Measurements from ENCODE around the gene CRHR2.

DNA sequence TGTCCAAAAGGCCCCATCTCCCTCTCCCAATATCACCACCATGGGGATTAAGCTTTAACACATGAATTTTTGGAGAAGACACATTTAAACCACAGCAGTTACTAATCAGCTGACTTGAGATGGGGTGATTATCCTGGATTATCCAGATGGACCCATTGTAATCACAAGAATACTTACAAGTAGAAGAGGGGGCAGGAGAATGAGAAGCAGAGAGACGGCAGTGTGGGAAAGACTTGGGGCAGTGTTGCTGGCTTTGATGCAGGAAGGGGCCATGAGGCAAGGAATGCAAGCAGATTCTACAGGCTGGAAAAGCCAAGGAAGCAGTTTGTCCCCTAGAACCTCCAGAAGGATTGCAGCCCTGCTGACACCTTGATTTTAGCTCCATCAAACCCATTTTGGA lies 39.0 kb upstream of the CRHR2 start:
- TF ChIP-seq, protein P1, sequence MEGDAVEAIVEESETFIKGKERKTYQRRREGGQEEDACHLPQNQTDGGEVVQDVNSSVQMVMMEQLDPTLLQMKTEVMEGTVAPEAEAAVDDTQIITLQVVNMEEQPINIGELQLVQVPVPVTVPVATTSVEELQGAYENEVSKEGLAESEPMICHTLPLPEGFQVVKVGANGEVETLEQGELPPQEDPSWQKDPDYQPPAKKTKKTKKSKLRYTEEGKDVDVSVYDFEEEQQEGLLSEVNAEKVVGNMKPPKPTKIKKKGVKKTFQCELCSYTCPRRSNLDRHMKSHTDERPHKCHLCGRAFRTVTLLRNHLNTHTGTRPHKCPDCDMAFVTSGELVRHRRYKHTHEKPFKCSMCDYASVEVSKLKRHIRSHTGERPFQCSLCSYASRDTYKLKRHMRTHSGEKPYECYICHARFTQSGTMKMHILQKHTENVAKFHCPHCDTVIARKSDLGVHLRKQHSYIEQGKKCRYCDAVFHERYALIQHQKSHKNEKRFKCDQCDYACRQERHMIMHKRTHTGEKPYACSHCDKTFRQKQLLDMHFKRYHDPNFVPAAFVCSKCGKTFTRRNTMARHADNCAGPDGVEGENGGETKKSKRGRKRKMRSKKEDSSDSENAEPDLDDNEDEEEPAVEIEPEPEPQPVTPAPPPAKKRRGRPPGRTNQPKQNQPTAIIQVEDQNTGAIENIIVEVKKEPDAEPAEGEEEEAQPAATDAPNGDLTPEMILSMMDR (IDR thresholded peaks at IDR 0.05), result no peak
- no peak for TF ChIP-seq POLR2A (IDR thresholded peaks at IDR 0.05)
